Right lobe of liver (tissue), 6 donors: ENCODE results near the gene MT1HL1. TPM values are rescaled to one million over a fixed set of nuclear protein-coding genes. Genes with fewer than 3 reads are reported as not detected.

Experiments used
- ATAC-seq, 4 donors: fragments of 200-7000 bp; cut with Tn5 transposase; one replicate each; pipeline ENCODE4 v1.9.1; 2020; ENCODE audit warnings: mild to moderate bottlenecking in 4 of 4, moderate library complexity in 4 of 4
- DNase-seq, 3 donors: peaks; one replicate each; pipeline ENCODE4 v3.0.0-alpha.2; 2020
- H3K27ac ChIP-seq, 3 donors: fragments of 200-600 bp; one replicate each; pipeline ENCODE4 v1.8.0; 2022
- H3K27me3 ChIP-seq, 2 donors: fragments of 200-600 bp; one replicate each; pipeline ENCODE4 v1.8.0; 2022
- H3K36me3 ChIP-seq, 4 donors: fragments of 200-600 bp; sonication (generic) in 1 of 4; one replicate each; pipeline versions ENCODE4 v1.5.1 to v1.8.0; 2017 to 2022; ENCODE audit warnings: control low read depth in 1 of 4
- H3K4me1 ChIP-seq, 4 donors: fragments of 200-600 bp; sonication (generic) in 1 of 4; one replicate each; pipeline versions ENCODE4 v1.5.1 to v1.8.0; 2017 to 2022; ENCODE audit warnings: control low read depth in 1 of 4
- H3K4me3 ChIP-seq, 3 donors: fragments of 200-600 bp; one replicate each; pipeline ENCODE4 v1.8.0; 2022
- H3K9me3 ChIP-seq, 4 donors: fragments of 200-600 bp; sonication (generic) in 1 of 4; one replicate each; pipeline versions ENCODE4 v1.5.1 to v1.8.0; 2017 to 2022; ENCODE audit warnings: control low read depth in 1 of 4
- POLR2A ChIP-seq: fragments of 450-650 bp; IDR thresholded peaks from one replicate; pipeline ENCODE4 v1.6.1; 2017; ENCODE audit warnings: antibody characterized with exemption, mild to moderate bottlenecking
- WGBS: methylation state at CpG from one replicate; pipeline ENCODE4 v1.1.6; 2018; ENCODE audit warnings: low coverage, low lambda C conversion rate; ENCODE audit not compliant: insufficient coverage; ENCODE audit errors: missing lambda C conversion rate; 5-methylcytosine and 5-hydroxymethylcytosine counted together
- intact Hi-C, 2 donors: fragments of 100-400 bp; cut with DNase I; formaldehyde crosslinking; loops; one replicate each; pipeline versions ENCODE4 v1.11.2 to v1.14.1; 2022
- total RNA-seq, 6 experiments: library from RNA; depleted of rRNA in 2 of 6; stranded (reverse); fragments of >200 nt in 2 of 6; fragmentation: NEBNext Ultra II Directional in 3 of 6; extraction: Animal tissue kit (Norgen Biotek cat#: 25700) in 3 of 6; gene quantifications; one replicate each; pipeline versions ENCODE4 v1.1.0 to v1.2.4, GENCODE V29; 2016 to 2023
- TF ChIP-seq, protein P1 (sequence below), 4 donors: fragments of 200-600 bp in 3 of 4; fragments of 450-650 bp in 1 of 4; IDR thresholded peaks; one replicate each; pipeline versions ENCODE4 v1.5.1 to v1.8.0; 2016 to 2022; ENCODE audit warnings: antibody characterized with exemption in 4 of 4, mild to moderate bottlenecking in 2 of 4
- donor health status: DM: no; HTN: yes; CAD: no.
- donor health status: DM: no; HTN: no; CAD: no.
- donor health status: DM: no; HTN: no; CAD: no.
- donor health status: DM: no; HTN: yes; CAD: no.
- donor health status: DM: no; HTN: yes; CAD: no.

The MT1HL1 gene
- total RNA-seq, 6 experiments from 2014 or later, result not detected

GRCh38 chr1:237011432-237011831 is 7.2 kb upstream of the MT1HL1 start:
- Histone ChIP-seq H3K27me3 (no peaks in the 10 kb centered on the region), H3K4me3 (no peak overlapping the region), H3K27ac (no peak overlapping the region), H3K4me1 (no peaks in the 10 kb centered on the region), H3K36me3 (no peaks in the 10 kb centered on the region), H3K9me3 (no peaks in the 10 kb centered on the region)
- TF ChIP-seq, protein P1, sequence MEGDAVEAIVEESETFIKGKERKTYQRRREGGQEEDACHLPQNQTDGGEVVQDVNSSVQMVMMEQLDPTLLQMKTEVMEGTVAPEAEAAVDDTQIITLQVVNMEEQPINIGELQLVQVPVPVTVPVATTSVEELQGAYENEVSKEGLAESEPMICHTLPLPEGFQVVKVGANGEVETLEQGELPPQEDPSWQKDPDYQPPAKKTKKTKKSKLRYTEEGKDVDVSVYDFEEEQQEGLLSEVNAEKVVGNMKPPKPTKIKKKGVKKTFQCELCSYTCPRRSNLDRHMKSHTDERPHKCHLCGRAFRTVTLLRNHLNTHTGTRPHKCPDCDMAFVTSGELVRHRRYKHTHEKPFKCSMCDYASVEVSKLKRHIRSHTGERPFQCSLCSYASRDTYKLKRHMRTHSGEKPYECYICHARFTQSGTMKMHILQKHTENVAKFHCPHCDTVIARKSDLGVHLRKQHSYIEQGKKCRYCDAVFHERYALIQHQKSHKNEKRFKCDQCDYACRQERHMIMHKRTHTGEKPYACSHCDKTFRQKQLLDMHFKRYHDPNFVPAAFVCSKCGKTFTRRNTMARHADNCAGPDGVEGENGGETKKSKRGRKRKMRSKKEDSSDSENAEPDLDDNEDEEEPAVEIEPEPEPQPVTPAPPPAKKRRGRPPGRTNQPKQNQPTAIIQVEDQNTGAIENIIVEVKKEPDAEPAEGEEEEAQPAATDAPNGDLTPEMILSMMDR (IDR thresholded peaks at IDR 0.05), result no peak
- TF ChIP-seq POLR2A, result no peak
- no peak for ATAC-seq
- intact Hi-C loops, result no loop called here
- DNase-seq, result no peak
- 47% methylated on average over 3 of the region's 3 CpGs for WGBS

GRCh38 chr1:237009611-237010010 is 5.4 kb upstream of the MT1HL1 start:
- TF ChIP-seq POLR2A, result no peak
- TF ChIP-seq, protein P1 (IDR thresholded peaks at IDR 0.05), result no peak
- DNase-seq (no peak), ATAC-seq (no peak)
- Histone ChIP-seq H3K27ac (no peak overlapping the region), H3K4me1 (no peaks in the 10 kb centered on the region), H3K36me3 (no peaks in the 10 kb centered on the region), H3K4me3 (no peak overlapping the region), H3K27me3 (no peaks in the 10 kb centered on the region), H3K9me3 (no peaks in the 10 kb centered on the region)
- WGBS, result 70% methylated on average over 4 of the region's 4 CpGs
- intact Hi-C loops, result no loop called here

GRCh38 chr1:237007147-237007881 is 3.1 kb upstream of the MT1HL1 start:
- DNase-seq (no peak), ATAC-seq (no peak)
- Histone ChIP-seq H3K4me3 (no peak overlapping the region), H3K9me3 (no peaks in the 10 kb centered on the region), H3K4me1 (no peaks in the 10 kb centered on the region), H3K27me3 (no peaks in the 10 kb centered on the region), H3K27ac (no peak overlapping the region), H3K36me3 (no peaks in the 10 kb centered on the region)
- intact Hi-C loops, result no loop called here
- no peak for TF ChIP-seq POLR2A
- TF ChIP-seq, protein P1 (IDR thresholded peaks at IDR 0.05), result no peak
- 57% methylated on average over 14 of the region's 14 CpGs for whole genome bisulfite sequencing

DNA sequence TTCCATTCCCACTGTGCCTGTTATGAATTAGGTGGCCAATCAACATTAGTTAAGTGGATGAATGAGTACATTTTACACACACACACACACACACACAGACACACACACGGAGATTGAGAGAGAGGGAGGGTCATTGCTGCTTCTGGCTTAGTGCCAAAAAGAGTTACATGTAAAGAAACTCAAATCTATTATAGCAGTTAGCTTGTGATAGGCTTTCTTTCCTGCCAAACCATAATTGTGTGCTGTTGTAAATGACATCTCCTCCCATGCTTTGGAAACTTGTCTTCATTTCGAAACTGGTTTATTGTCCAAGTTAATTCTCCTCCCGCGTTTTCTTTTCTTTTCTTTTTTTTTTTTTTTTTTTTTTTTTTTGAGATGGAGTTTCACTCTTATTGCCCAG is 1.4 kb upstream of the MT1HL1 start:
- no peak for TF ChIP-seq POLR2A
- TF ChIP-seq, protein P1 (IDR thresholded peaks at IDR 0.05), result no peak
- ATAC-seq (no peak), DNase-seq (no peak)
- intact Hi-C loops, result no loop called here
- no peaks in the 10 kb centered on the region for H3K4me1 ChIP-seq
- H3K27me3 ChIP-seq, result no peaks in the 10 kb centered on the region
- no peaks in the 10 kb centered on the region for H3K36me3 ChIP-seq
- WGBS, result 63% methylated on average over 4 of the region's 4 CpGs
- no peak overlapping the region for H3K4me3 ChIP-seq
- no peak overlapping the region for H3K27ac ChIP-seq
- H3K9me3 ChIP-seq, result no peaks in the 10 kb centered on the region
